Dermis blood vessel endothelial cell (primary cell): Measurements from ENCODE around the gene NOTCH4. TPM values are rescaled to one million over a fixed set of nuclear protein-coding genes. Genes with fewer than 3 reads are reported as not detected.
"Not testable (repeated sequence)": the region's sequence is repeated elsewhere in the genome, so short reads cannot be mapped to it uniquely, and the experiment has no call there.

Source experiments
- DNase-seq: peaks from one replicate; pipeline ENCODE4 v3.0.0; 2010
- total RNA-seq: library from RNA; depleted of rRNA; stranded (reverse); fragments of >200 nt; gene quantifications from 2 replicates; pipeline ENCODE4 v1.2.3, GENCODE V29; 2014

NOTCH4 gene
- total RNA-seq, 1 donor from 2014 or later, result 63.5 TPM

DNA sequence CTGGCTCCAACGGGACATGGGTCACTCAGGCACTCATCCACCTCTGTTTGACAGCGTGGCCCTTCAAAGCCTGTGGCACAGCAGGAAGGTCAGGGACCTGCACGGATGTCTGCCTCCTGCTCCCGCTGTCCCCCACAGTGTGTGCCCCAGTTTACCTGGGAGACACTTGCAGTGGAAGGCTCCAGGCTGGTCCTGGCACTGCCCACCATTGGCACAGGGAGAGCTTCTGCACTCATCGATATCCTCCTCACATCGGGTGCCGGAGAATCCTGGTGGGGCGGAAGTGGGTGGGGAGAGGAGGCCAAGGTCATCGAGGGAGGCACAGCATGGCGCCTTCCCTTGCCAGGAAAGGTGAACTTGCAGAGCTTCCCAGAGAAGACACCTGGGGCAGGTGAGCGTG, 6.9 kb downstream of the NOTCH4 start:
- no peak for DNase-seq

DNA sequence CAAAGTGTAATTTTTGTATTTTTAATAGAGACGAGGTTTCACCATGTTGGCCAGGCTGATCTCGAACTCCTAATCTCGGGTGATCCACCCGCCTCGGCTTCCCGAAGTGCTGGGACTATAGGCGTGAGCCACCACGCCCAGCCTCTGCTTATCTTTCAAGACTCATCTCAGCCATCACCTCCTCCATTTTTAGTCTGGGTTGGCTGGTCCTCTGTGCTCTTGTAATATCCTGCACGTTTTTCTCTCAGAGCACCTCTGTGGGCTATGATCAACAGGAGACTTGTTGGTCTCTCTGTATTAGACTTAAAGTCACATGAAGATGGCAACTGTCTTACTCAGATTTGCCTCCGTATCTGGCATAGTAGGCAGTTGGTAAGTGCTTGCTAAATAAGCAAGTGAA, 7.6 kb downstream of the NOTCH4 start:
- no peak for DNase-seq

DNA sequence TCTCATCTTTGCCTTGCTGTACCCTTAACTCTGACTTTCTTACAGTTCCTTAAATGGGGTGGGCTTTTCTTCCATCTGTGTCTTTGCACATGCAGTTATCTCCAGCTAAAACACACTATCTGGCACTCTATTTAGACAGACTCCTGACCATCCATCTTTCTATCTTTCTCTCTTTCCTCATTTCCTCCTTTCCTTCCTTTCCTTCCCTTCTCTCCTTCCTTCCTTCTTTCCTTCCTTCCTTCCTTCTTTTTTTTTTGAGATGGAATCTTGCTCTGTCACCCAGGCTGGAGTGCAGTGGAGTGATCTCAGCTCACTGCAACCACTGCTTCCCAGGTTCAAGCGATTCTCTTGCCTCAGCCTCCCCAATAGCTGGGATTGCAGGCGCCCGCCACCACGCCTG, 8.2 kb downstream of the NOTCH4 start:
- no peak for DNase-seq

DNA sequence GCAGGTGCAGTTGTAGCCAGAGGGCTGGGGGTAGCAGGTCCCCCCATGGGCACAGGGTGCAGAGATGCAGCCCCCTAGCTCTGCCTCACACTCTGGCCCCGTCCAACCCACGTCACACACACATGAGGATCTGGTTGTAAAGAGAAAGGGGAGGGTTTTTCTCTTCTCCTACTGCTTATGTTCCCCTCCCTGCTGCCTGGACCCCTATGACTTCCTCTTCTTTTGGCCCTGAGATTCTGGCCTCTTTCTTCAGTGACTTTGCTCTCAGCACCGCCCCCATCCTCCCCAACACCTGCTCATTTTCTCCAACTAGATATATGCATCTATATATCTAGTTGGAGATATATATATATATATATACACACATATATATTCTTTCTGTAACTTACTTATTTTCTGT, 9.7 kb downstream of the NOTCH4 start:
- DNase-seq, result no peak

DNA sequence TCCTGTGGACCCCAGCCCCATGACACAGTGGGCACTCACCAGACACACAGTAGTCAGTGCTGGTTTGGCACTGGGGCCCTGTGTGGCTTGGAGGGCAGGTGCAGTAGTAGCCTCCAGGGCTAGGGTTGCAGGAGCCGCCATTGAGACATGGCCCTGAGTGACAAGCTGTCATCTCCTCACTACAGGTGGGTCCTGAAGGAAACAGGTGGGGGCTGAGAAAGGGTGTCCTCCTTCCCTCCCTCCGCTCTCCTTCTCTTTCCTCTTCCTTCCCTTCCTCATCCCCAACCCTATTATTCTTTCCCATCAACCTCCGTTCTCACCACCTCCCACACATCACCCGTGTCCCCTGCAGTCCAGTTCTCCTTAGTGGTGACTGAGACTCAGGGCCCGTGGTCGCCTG, 10.2 kb downstream of the NOTCH4 start:
- no peak for DNase-seq

DNA sequence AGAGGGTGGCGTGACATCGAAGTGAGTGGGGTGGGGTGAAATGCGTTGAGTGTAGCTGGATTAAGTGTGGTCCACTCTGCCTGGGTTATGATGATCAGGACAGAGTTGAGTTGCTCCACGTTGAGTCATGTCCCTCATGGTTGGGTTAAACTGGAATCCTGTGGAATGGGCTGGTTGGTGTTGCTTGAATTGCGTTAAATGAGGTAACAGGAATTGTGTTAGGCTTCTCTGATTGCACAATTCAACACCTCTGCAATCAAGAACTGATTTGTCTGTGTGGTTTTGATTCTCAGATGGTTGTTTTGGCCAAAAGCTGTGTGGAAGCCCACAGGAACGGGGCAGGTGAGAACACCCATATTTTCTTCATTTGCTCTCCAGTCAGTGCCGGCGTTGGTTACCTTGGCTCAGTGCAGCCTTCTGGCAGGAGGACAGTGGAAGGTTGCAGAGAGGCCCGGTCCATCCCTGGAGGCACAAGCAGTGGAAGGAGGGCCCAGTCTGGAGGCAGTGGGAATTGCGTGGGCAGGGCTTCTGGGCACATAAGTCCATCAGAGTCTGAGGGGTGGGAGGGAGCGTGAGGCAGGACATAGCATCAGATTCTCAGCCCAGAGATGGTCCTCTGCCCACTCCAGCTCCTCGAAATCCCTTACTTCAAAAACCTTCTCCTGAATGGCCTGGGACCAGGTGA, 11.6 kb downstream of the NOTCH4 start:
- no peak for DNase-seq

DNA sequence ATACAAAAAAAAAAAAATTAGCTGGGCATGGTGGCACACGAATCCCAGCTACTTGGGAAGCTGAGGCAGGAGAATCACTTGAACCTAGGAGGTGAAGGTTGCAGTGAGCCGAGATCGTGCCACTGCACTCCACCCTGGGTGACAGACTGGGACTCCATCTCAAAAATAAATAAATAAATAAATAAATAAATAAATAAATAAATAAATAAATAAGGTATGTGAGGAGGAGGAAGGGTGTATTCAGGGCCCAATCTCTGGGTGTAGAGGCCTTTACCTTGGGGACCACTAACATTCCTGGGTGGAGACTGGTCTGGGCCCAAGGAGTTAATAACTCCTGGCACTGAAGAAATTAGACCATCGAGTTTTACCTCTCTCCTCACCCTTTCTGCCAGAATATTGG, 12.4 kb downstream of the NOTCH4 start:
- not testable (repeated sequence) for DNase-seq

DNA sequence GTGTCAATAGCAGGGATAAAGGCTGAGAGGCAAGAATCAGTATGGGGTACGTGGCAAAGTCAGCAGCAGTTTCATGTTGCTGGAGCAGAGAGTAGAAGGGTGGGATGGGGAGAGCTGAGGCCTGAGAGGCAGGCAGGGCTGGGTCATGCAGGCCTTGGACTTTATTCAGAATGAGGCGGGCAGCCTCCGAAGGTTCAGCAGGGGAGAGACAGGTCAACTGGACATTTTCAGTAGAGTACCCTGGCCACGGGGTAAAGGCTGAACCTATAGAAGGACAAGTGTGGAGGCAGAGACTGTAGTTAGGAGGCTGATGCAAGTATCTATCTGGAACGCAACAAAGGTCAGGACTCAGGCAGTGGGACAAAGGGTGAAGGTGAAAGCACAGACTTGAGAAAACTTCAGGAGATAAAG, 13.7 kb downstream of the NOTCH4 start:
- no peak for DNase-seq

DNA sequence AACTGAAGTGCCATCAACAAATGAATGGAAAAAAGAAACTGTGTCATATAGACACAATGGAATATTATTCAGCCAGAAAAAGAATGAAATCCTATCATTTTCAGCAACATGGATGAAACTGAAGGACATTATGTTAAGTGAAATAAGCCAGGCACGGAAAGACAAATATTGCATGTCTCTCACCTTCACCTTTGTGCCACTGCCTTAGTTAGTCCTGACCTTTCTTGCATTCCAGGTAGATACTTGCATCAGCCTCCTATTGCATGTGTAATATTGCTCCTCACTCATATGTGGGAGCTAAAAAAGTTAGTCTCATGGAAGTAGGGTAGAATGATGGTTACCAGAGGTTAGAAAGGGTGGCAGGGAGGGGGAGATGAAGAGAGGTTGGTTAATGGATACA, 14.9 kb downstream of the NOTCH4 start:
- DNase-seq, result no peak

DNA sequence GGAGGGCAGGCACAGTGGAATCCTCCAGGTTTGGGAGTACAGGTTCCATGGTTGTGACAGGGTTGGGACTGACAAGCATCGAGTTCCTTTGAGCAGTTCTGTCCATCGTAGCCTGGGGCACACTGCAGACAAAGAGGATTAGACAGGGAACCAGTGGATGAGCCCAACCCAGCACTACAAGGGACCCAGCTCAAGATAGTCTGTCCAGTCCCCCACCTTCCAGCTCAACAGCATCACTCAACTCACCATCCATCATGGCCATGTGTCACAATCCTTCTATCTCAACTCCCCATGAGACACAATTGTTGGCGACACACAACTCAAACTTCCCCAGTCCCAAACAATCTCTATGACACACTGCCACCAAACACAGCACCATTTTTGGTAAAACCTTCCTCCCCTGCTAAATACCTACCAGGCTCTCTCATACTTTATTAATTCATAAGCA, 19.6 kb downstream of the NOTCH4 start:
- DNase-seq, result no peak

DNA sequence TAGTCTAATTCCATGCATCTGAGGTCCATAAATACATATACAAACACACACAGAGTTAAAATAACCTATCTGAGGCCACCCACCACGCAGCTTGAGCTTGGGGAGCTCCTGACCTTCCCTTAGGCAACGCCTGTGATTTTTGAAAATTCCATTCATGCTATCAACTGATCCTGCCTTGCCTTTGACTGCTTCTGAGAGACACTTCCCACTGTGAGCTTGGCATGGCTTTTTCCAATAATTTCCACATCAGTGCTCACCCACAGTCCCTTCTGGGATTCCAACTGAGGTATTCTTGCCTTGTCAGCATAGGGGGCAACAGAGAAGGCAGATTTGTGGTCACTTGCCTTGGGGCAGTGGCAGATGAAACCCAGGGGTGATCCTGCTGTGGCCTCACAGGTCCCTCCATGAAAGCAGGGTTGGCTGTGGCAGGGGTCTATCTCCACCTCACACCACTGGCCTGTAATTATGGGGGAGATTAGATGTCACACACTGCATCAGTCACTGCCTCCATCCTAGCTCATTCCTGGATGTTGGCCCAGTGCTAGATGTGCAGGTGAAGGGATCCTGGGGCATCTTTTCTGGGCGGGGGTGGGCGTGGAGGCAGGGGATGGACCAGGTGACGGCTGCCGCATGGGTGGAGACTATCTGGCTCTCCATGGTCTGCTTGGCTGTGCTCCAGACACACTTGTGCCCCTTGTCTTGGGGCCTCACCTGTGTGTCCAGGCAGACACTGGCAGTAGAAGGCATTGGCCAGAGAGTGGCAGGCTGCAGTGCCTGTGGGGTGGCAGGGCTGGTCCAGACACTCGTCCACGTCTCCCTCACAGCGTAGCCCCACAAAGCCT, 20.2 kb downstream of the NOTCH4 start:
- DNase-seq, result no peak

DNA sequence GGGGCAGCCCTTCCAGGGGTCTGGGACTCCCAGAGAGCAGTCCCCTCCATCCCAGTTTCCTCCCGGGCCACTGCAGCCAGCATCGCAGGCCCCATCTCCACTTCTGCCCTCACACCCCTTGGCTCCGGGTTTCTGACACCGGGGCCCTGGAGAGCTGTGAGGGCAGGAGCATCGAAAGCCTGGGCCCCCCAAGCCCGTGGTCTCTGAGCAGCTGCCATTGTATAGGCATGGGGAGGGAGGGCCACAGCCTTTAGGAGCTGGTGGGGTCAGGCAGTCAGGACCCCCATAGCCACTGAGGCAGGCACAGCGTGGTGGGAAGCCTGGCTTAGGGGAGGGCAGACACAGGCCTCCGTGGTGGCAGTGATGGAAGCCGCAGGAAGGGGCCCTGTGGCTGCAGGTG, 21.7 kb downstream of the NOTCH4 start:
- no peak for DNase-seq

DNA sequence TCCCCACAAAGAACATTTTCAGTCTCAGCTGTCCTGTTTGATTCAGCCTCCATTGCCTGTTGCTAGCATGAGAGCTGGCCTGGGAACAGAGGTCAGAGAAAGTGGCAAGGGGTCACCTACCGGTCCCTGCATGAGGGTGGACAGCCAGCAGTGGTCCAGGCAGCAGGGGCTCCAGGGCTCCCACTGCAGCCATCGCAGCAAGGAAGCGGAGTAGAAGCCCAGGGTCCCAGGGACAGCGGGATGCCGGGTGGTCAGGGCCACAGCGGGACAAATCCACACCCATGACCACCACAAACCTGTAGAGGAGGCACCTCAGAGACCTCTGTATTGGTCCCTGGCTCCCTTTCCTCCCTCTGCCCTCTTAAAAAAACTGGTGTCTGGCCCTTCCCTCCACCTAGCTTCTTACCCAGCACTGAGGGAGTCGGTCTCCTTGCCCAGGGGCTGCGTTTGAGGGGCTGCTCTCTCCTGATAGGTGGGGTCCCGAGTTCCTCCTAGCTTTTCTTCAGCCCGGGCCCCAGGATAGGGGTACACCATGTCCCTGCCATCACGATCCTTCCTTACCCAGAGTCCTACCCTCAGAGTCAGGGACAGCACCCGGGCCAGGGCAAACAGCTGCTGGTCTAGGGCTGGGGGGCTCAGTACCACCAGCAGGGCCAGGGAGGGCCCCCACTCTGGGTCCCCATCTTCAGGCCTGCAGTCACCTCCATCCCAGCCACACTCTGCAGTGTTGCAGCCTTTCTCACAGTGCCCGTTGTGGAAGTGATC, 23.0 kb downstream of the NOTCH4 start:
- no peak for DNase-seq

DNA sequence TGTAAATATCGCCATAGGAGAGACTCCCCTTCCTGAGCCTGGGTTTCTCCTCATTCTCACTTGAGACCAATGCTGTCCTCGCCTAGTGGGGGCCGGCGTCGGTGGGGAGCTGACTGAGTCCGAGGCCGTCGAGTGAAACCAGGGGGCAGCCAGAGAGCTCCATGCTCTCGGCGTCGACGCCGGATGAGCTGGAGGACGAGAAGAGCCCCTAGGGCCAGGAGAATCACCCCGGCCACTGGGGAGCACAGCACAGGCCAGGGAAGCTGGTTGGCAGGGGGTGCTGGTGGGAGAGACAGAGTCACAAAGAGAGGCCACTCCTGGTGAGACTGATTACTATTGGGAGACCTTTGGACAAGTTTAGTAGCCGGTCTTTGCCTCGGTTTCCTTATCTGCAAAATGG, 25.0 kb downstream of the NOTCH4 start:
- DNase-seq, result no peak

DNA sequence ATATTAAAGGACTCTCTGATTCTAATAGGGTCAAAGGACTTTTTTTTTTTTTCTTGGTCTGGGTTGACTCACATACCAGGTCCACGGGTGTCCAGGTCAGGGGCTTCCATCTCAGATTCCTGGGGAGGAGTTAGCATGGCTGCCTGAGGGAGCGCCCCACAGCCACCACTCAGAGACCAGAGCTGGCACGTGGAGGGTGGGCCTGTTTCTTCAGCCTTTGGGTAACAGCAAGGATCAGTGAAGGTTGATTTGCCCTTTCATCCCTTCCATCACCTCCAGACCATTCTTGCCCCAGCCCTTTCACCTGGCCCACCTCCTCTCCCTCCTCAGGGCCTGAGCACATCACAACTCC, 25.5 kb downstream of the NOTCH4 start:
- no peak for DNase-seq

DNA sequence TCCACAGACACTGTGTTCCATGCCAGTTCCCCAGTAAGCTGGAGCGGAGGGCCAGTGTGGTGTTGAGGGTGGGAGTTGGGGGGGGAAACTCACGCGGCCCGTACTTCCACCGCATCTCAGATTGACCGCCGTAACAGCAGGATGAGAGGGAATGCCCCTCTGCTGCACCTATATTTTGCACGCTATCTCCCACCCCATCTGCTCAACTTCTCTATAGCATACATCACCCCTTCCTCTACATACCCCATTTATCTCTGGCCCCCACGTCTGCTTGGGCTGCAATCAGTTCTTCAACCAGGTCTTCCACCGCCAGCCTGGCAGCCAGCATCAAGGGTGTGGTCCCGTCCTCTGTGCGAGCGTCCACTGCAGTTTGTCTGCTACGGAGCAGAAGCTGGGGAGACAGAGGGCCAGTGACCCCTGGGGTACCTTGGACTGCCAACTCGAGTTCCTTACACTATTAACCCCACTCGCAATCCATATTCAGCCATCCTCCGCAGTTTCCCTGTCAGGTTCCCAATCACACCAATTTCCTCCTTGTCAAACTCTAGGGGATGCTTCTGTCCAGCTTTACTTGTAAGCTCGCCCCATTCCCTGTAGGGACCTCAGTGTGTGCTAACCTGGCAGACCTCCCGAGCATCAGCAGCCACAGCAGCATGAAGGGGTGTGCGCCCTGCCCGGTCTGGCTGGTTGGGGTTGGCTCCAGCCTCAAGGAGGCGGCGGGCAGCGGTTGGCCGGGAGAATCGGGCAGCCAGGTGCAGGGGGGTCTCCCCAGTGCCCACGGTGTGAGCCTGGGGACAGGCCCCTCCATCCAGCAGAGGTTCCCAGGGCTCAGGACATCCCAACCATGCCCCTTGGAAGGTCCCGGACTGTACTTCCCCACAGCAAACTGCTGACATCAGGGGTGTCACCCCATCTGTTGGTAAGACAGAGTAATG, 26.9 kb downstream of the NOTCH4 start:
- peak; percentile 68 for DNase-seq

DNA sequence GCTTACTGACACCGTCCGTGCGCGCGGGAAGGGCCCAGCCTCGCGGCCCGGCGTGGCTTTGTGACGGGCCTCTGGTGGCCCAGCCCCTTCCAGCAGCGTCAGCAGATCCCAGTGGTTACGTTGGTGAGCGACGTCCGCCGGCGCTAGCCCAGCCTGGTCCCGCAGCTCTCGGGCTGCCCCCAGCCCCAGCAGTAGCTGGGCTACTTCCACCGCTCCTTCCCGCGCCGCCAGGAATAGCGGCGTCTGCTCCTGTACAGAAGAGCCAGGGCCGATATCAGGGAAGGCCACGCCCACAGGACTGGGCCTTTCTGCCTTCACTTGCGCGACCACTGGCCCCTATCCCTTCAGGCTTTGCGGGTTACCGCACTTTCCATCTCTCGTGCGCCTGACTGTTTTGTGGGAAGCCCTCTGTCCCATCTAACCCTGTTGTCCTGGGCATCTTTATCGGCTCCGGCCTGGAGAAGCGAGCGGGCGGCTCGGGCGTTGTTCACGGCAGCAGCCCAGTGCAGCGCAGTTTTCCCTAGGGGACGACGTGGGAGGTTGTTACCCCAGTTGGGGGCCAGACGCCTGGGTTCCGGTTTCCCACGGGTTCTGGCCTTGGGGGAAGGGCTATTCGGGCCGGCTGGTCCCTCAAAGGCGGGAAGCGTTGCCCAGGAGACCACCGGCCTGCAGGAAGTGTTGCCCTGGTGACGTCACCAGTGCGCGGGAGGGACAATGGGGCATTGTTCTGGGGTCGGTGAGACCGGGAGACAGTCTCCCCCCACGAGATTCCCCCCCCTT, 27.8 kb downstream of the NOTCH4 start:
- DNase-seq, result peak; percentile 100

DNA sequence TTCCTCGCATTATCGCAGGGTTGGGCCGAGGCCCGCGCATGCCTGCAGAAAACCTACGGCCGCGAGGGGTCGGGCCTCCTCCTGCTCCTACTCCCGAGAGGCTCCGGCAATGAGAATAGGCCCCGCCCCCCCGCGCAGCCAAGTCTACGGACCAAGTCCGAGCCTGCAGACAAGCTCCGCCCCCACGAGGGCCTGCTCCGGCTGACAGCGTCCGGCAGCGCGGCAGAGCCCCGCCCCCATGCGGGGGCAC, 28.3 kb downstream of the NOTCH4 start:
- DNase-seq, result peak; percentile 100

DNA sequence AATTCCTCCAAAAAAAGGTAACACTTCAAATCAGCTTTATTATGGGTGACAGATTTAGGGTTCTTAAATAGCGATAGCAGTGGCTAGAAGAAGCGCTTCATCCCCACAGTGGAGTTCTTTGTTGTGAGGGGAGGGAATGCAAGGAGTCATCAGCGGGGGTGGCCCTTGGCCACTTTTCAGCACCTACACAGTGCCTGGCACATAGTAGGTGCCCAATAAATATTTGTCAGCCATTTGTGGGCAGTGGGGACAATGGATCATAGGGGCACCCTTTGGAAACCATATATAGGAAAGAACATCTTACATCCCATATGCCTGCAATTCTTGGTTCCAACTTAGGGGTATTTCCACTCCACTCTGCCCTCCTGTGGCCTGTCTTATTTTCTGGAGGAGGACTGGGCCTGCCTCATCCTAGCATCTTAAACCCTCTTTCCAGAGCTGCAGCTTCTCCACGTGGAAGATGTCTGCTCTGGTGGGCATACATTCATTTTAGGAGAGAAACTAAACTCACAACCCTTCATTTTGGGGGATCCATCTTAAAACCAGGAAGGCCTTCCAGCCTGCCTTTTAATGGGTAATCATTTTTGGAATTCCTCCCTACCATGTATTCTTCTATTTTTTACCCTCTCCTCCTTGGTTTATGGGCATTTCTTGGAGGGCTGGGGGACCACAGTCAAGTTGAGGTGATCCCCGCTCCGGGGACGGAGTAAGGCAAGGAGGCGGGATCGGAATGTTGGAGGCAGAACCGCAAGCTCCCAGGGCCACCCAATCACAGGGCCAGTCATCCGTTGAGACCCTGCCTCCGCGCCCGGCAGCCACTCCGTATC, 28.8 kb downstream of the NOTCH4 start:
- DNase-seq, result peak; percentile 83

DNA sequence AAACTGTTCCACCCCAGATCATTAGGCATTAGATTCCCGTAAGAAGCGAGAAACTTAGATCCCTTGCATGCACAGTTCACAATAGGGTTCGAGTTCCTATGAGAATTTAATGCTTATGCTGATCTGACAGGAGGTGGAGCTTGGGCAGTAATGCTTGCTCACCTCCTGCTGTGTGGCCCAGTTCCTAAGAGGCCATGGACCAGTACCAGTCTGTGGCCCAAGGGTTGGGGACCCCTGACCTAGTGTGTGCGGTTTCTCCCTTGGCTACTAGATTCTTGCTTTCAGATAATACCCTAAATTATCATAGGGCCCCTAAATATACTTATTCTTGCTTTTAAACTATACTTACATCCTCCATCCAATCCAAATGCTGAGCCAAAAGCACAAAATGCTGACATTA, 29.5 kb downstream of the NOTCH4 start:
- no peak for DNase-seq

DNA sequence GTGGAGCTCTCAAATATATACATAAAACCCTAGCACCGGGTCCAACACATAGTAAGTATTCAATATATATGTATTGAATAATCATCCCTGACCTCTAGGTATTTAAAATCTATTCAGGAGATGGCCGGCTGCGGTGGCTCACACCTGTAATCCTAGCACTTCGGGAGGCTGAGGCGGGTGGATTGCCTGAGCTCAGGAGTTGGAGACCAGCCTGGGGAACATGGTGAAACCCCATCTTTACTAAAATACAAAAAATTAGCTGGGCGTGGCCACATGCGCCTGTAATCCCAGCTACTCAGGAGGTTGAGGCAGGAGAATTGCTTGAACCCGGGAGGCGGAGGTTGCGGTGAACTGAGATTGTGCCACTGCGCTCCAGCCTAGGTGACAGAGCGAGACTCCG, 30.8 kb downstream of the NOTCH4 start:
- DNase-seq, result not testable (repeated sequence)
